GM18870 (cell line): ENCODE results near the gene MFRP.

Experiments used
- ATAC-seq: cut with Tn5 transposase; IDR thresholded peaks from one replicate; pipeline ENCODE4 v1.9.1; 2021; ENCODE audit warnings: moderate library complexity; ENCODE audit not compliant: unreplicated experiment

MFRP gene

DNA sequence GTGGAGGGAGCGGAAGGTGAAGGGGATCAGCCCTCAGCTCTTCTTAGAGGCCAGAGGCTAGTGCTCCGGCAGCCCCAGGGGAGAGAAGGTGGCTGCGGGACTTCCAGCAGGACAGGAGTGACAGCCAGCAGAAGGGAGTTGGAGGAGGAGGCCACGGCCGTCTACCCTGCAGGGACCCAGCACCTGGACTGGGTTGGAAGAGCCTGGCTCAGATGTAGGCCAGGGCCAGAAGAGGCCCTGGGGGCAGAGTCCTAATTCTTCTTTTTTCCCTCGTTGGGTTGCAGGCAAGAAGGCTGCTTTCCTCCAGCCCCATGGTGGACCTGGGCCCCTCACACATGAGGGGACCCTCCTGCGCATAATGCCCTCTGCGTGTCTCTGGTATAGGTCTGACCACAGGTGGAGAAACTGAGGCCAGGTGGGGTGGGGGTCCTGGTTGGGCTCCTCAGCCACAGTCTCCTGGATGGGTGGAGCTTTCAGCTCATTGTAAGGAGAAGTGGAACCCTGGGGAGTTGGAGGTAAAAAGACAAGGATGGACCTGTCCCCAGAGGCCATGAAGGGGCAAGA lies 27.3 kb downstream of the MFRP start:
- no peak for ATAC-seq

DNA sequence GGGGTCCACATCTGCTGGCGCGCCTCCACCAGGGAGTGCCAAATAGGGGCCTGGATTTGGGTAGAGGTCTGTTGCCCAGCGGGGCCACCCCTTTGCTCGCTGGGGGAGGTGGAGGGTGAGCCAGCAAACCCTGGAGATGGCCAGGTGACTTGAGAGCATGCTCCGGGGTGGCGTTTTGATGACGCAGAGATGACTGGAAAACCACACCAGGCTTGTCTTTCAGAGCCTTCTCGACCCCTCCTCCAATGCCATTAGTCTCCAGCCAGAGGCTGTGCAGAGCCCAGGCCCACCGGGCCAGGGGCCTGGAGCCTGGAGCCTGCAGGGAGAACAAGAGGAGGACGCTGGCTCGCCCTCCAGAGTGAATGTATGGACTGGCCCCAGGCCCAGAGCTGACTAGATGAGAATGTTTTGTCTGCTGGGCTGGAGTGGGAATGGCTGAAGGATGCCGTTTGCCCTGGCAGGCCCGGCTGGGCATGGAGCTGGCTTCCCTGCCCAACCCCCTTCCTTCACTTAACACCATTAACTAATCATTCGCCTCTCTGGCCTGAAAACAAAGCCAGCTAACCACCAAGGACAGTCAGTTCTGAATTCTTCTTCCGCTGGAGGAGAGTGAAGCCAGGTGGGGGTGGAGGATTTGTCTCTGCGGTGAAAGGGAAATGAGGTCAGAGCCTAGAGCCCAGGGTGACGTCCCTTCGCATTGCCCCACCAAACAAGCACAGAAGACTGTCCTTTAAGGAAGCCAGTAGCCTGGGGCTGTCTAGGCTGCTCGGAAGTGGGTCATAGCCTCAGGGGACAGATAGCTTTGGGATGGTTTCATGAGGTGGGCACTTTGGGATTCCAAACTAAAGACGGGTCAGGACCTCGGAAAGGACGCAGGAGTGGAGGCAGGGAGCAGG lies 28.0 kb downstream of the MFRP start:
- ATAC-seq: no peak

DNA sequence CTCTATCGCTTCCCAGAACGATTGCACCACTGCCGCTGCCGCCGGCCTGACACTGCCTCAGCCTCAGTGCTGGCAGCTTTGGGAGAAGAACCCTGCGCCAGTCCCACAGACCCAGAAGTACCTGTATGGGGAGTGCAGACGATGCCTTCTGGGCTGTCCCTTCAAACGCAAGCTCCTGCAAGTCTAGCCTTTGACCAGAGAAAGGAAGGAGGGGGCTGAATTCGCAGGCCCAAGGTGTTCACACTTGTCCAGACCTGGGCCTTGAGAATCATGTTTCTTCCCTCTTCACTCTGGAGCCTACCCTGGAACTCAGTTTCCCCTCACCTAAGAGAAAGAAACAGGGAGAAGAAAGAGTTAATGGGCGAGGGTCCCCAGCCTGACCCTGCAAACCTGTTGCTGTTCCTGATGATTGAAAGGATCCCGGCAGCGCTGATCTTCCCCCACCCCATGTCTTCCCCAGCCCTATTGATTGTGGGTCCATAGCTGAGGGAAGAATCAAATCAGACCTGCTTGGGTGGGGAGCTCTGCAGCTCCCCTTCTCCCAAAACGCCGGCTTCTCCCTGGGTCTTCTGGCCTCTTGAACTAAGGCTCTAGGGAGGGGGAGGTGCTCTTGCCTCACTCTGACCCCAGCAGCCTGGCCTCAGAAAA lies 28.8 kb downstream of the MFRP start:
- no peak for ATAC-seq

DNA sequence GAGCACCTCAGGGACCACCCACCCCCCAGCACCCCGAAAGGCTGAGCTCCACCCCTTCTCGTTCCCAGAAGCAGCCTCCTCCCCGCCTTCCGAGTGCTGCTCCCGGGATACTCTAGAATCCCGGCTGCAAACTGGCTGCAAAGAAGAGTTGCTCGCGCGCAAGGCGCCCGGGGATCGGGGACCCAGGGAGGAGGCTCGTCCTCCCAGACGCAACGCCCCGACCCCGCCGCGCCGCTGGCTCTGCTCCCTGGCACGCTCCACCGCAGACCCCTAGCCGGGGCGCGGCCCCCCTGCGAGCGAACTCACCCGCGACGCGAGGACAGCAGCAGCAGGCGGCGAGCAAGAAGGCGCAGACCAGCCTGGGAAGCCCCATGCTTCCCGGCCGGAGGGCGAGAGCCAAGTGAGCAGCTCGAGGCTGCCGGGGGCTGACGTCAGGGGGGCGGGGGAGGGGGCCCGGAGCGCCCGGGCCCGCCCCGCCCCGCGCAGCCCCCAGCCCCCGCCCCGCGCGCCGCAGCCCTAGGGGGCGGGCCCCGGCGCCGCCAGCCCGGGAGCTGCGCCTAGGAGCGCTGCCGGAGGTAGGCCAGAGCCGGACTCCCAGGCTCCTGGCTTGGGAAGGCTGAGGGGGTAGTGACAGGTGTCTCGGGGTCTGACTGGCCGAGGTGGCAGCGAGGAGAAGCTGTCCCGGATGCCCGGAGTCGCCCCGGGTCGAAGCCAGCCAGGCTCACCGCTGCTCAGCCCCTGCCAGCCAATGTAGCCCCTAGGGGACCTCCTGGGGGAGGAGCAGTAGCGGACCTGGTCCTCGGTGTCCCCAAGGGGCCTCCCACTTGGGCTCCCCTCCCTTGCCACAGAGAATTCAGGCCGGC lies 29.5 kb downstream of the MFRP start, which contains the start of gene MCAM:
Gene MCAM (minus strand): TSS at position 402 of the 863 bp plus-strand sequence. CDS start 29 bp downstream, at position 373.
- ATAC-seq: no peak

- ATAC-seq: no peak
These were observed 30.3 kb downstream of the MFRP start for GRCh38 chr11:119316016-119316728.

DNA sequence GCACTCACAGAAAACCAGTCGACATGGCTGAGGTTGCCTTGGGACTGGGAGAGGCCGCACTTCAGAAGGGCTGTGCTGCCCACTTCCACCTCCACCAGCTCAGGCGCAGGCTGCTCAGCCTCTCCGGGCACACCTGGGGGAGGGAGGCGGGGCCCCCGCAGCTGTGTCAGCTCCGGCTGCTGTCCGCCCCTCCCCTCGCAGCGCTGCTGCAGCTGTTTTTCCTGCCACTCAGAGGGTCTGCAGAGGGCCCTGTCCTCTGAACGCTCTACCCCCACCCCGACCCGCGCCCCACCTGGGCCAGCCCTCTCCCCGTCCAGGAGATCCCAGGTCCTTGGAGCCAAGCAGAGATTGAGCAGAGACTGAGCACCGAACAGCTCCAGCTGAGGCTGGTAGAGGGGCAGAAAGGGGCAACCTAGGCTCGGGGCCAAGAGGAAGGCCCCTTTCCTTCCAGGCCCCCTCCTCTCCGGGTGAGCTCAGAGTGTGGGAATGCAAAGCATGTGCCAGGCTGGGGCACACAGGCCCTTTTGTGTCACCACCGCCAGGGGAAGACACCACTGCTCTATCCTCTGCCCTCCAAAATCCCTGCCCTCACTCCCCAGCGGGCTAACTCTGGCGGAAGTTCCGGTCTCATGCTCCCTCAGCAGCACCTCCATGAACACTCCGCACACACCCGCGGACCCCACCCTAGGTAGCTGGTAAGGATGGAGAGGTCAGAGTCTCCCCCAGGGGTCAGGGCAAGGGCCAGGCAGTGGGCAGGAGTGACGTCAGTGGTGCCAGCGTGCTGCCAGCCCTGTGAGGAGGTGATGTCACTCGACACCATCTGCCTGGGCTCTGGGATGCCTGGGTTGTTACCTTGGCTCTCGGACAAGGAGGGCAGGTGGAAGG lies 31.1 kb downstream of the MFRP start:
- ATAC-seq: no peak

- ATAC-seq: no peak
These were observed 31.8 kb downstream of the MFRP start for GRCh38 chr11:119314726-119315125.

DNA sequence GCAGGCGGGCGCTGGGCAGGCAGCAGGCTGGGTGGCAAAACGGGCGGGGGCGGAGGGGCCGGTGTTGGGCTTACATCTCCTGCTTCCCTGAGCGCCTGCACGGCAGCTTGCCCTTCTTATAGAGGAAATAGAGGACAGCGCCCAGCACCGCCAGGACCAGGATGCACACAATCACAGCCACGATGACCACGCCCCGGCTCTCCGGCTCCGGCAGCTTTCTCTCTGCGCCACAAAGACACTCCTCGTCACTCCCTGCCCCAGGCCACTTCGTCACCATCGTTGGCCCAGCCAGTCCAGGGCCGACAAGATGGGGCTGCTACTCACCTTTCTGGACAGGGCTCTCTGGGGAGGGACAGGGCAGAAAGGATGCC lies 35.8 kb downstream of the MFRP start:
- ATAC-seq: no peak

DNA sequence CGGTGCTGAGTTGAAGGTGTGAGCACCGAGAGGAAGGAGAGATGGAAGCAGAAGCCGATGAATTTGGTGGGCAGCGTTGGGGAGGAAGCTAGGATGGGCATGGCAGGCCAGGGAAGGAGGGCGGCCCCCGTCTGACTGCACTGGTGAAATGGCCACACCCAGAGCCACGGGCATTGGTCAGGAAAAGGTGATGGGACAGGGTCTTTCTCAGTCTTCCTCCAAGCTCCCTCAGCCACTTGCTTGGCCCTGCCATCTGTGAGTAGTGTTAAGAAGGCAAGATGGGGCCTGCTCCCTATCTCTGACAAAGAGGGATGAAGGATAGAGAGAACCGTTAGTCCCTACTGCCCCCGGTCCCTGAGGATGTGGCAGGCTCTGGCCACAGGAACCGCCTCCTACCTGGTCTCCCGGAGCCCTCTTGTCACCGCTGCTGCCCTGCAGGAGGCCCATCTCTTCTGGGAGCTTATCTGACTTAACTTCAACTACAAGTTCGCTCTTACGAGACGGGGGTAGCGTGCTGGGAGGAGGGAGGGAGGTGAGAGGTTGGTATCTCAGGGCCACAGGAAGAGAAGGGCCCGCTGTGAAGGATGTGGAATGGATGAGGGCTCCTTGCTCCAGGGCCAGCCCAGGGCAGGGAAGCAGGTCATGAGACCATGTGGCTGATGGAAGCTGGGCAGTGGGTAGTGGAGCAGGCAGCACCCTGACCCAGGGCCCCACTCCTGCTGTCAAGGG lies 36.4 kb downstream of the MFRP start:
- ATAC-seq: no peak

GRCh38 chr11:119309411-119309810 lies 37.1 kb downstream of the MFRP start:
- no peak for ATAC-seq

- no peak for ATAC-seq
These were observed 38.5 kb downstream of the MFRP start for GRCh38 chr11:119307974-119308373.

- ATAC-seq: no peak
These were observed 39.3 kb downstream of the MFRP start for GRCh38 chr11:119307219-119307618.

GRCh38 chr11:119306373-119306890 lies 40.1 kb downstream of the MFRP start:
- ATAC-seq: no peak

- ATAC-seq: no peak
These were observed 40.7 kb downstream of the MFRP start for GRCh38 chr11:119305556-119306372.

- ATAC-seq: no peak
These were observed 43.2 kb downstream of the MFRP start for GRCh38 chr11:119303227-119303718.

DNA sequence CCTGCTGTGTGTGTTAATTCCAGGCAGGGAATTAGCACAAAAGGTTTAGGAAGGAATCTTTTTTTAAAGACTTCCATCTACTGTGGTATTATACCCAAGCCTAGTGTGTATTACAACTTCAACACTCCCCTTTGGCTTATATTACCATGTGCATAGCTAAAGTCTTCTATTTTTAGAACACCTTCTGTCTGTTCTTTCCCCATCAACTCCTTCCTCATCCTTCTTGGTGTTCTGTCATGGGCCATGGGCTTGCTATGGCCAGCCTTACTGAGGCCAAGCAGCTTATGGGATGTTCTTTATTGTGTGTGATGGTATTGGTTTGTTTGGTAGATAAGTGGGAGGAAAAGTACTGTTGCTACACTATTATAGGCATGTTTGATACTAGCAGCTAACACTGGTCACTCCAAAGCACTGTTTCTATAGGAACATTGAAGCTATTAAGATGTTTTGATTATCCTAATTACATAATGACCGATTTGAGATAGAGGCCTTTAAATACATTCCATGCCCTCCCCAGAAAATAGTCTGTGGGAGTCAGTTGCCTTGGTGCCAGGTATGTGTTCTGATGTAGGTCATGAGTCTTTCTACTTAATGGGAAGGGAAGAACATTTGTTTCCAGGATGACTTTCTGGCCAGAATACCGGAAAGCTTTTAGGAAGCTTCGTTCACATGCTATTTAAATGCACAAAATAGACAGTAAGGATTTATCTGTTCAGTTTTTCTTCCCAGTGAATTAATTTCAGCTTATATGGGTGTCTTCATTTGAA lies 46.1 kb downstream of the MFRP start:
- ATAC-seq: no peak

- no peak for ATAC-seq
These were observed 47.1 kb downstream of the MFRP start for GRCh38 chr11:119299416-119299815.
